GM18909 (cell line): ENCODE measurements around the gene COQ7.

Source experiments
- ATAC-seq: cut with Tn5 transposase; IDR thresholded peaks from one replicate; pipeline ENCODE4 v1.9.1; 2021; ENCODE audit warnings: mild to moderate bottlenecking; ENCODE audit not compliant: unreplicated experiment, poor library complexity

COQ7 gene

DNA sequence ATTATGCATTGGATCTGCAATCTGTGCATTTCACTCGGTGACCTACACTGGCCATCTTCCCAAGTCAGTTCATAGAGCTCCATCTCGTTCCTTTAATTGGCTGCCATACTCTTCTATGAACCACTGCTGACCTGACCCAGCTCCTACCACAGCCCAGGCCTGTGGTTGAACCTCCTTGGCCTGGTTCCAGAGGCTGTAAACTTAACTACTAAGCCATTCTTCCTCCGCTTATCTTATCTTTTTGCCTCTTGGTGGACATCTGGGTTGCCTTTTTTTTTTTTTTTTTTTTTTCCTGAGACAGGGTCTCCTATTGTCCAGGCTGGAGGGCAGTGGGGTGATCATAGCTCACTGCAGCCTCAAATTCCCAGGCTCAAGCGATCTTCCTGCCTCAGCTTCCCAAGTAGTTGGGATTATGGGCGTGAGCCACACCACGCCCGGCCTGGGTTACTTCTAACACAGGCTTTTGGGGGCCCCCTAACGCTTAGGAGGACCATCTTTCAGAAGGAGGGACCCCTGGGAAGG is 18.3 kb downstream of the COQ7 start:
- no peak for ATAC-seq

- ATAC-seq: peak; percentile 75
These were observed 19.1 kb downstream of the COQ7 start for GRCh38 chr16:19086322-19087199.

DNA sequence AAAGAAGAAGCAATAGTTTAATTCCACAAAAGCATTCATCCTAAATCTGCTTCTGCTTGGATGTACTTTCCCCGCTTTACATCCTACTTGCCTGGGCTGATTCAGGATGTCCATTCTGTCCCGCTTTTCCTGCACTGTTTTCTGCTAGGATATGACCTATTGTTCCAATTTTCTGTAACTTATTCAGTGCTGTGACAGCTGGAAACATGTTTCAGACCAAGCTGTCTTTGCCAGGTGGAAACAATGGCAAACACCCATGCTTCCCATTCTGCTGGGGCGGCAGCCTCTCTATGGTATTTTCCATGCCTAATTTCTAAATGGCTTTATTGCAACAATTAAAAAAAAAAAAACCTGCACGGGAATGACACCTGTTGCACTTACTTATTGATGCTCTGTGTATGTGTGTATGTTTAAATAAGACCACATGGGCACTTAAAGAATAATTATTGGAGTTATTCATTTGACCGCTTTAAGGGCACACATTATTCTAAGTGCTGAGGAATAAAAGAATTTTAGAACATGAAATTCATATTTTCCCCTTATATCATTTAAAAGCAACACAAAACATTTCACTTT is 21.0 kb downstream of the COQ7 start:
- no peak for ATAC-seq

- no peak for ATAC-seq
These were observed 22.1 kb downstream of the COQ7 start for GRCh38 chr16:19089410-19089955.

DNA sequence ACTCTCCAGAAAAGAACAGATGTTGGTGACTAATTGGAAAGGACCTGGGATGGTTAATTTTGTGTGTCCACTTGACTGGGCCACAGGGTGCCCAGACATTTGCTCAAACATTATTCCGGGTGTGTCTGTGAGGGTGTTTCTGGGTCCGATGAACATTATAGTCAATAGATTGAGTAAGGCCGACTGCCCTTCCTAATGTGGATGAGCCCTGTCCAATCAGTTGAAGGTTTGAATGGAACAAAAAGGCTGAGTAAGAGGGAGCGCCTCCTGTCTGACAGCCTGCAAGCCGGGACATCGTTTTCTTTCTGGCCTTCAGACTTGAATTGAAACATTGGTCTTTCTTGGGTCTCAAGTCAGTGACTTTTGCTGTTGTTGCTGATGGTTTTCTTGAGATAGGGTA is 23.5 kb downstream of the COQ7 start:
- no peak for ATAC-seq

DNA sequence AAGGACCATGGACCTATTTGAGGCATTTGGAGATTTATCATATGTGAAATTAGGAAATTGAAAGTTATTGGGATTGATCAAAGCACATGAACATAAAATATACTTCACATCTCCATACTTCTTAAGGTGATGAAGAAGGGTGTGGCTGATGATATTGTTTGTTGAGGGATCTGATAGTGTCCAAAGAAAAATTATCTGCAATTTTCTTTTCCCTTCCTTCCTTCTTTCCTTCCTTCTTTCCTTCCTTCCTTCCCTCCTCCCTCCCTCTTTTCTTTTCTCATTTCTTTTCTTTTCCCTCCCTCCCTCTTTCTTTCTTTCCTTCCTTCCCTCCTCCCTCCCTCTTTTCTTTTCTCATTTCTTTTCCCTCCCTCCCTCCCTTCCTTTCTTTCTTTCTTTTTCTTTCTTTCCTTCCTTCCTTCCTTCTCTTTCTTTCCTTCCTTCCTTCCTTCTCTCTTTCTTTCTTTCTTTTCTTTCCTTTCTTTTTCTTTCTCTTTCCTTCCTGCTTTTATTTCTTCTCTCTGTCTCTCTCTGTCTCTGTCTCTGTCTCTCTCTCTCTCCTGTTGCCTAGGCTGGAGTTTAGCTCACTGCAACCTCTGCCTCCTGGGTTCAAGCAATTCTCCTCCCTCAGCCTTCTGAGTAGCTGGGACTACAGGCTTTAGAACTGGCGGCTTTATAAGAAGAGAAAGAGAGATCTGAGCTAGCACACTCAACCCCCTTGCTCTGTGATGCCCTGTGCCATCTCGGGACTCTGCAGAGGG is 25.4 kb downstream of the COQ7 start:
- no peak for ATAC-seq

- no peak for ATAC-seq
These were observed 26.5 kb downstream of the COQ7 start for GRCh38 chr16:19093631-19094541.

DNA sequence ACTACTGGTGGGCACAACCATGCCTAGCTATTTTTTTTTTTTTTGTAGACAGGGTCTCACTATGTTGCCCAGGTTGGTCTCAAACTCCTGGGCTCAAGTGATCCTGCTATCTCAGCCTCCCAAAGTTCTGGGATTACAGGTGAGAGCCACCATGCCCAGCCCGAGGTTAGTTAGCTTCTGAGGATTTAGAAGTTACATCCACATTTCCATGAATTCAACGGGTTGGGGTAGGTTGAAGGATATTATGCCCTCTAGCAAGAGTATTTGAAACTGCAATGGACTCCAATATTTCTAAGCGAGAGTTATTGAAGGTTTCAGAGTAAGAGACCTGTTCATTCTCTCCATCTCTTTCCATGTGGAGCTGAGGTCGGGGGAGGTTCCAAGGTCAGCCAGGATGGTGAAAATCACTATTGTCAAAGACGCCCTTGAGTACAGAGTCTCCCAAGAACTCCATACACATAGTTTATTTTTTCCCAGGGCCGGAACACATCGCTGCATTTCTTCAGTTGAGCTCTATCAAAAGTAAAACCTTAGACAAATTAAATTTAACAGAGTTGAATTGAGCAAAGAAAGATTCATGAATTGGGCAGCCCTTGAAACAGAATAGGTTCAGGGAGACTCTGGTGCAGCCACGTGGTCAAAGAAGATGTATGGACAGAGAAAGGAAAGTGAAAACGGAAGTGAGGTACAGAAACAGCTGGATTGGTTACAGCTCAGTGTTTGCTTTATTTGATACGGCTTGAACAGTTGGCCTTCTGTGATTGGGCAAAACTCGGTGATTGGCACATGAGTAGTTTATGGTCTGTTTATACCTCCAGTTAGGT is 27.3 kb downstream of the COQ7 start:
- ATAC-seq: no peak

DNA sequence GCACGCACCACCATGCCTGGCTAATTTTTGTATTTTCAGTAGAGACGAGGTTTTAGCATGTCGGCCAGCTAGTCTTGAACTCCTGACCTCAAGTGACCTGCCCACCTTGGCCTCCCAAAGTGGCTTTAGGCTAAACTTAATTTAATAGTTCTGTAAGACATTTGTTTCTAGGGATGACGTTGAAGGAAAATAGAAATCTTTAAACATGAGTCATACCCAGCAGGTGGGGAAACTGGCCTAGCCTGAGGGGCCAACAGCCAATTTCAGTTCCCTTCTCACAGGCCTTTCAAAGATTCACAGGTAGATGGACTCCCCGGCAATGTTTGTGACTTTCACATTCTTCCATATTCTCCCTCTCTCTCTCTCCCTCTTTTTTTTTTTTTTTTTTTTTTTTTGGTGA is 28.2 kb downstream of the COQ7 start:
- ATAC-seq: no peak

GRCh38 chr16:19098173-19098572 is 30.8 kb downstream of the COQ7 start:
- no peak for ATAC-seq

DNA sequence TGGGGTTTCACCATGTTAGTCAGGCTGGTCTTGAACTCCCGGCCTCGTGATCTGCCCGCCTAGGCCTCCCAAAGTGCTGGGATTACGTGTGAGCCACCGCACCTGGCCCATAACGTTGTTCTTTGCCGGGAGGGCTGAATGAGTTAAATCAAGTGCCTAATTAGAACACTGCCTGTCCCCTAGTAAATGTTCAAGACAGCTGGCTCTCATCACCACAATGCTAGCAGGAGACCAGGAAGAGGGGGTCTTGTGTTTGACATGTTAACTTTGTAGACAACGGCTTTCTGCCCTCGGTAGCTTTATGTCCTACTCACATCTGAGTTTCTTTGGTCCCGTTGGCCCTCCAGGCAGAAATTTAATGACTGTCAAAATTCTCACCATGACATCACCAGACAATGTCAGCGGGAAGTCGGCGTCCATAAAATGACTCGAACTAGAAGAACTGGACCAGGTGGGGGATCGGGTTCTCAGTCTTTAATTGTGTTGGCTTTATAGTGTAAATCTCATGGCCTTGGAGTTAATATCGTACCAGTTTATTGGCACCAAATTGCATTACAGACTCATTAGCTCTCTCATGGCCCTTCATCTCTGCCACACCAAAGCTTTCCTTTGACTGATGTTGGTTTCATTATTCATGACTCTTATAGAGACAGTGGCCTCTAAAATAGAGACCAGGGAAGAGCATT is 34.9 kb downstream of the COQ7 start:
- no peak for ATAC-seq

DNA sequence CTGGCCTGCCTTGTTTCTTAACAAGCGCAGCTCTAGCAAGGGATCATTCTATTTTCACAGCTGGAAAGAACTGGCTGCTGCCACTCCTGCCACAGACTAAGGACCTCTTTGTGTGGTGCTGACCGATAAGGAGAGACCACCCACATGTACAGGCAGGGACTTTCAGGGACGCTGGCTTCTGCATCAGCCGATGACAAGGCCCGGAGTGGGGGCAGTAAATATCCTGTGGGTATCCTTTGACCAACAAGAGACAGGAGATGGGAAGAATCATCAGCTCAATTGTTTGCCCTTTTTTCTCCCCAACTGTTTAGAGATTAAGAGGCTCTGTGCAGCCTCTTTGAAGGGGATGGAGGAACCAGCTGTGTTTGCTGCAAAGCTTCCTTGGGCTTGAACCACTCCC is 37.2 kb downstream of the COQ7 start:
- no peak for ATAC-seq

DNA sequence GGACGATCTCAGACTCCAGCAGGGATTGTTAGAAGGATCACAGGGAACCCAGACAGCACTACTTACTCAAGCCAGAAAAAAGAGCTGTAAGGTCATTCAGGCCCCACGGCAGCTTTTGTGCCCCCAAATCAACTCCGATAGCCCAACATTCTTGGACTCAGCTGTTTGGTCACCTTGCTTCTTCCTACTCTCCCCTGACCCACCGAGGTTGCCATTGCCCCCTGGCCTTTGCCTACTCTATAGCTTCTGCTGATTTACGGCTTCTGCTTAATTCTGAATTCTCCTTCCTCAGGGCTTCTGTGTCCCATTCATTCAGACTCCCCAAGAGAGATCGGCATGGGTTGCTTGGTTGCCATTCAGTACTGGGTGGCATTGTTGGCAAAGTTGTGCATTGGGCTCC is 37.7 kb downstream of the COQ7 start:
- ATAC-seq: no peak

- no peak for ATAC-seq
These were observed 38.6 kb downstream of the COQ7 start for GRCh38 chr16:19105891-19106624.

DNA sequence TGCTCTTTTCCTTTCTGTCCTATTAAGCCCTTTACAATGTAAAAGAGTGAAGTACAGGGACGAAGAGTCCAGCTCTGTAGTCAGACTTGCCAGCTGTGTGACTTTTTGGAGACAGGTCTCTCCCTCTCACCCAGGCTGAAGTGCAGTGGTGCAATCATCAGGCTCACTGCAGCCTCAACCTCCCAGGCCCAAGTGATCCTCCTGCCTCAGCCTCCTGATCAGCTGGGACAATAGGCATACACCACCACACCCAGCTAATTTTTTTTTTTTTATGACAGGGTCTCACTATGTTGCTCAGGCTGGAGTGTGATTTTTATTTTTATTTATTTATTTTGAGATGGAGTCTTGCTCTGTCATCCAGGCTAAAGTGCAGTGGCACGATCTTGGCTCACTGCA is 39.2 kb downstream of the COQ7 start:
- no peak for ATAC-seq

DNA sequence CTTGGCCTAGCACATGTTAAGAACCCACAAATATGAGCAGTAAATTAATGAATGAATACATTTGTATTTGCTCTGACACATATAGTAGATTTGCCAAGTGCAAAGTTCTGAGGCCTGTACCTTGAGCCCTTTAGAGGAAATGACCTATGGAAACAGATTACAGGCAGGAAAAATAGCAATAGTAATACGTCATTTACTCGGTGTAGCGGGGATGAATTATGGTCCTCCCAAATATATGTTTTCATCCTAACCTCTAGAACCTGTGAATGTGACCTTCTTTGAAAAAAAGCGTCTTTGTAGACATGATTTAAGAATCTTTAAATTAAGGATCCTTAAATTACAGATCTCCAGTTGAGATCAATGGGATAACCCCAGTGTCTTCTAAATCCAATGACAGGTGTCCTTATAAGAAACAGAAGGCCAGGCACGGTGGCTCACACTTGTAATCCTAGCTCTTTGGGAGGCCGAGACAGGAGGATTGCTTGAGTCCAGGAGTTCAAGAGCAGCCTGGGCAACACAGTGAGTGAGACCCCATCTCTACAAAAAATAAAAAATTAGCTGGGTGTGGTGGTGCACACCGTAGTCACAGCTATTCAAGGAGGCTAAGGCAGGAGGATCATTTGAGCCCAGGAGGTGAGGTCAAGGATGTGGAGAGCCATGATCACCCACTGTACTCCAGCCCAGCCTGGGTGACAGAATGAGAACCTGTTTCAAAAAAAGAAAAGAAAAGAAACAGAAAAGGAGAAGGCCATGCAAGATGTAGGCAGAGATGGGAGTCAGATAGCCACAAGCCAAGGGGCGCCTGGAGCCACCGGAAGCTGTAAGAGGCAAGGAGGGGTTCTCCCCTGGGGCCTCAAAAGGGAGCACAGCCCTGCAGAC is 41.2 kb downstream of the COQ7 start:
- no peak for ATAC-seq

DNA sequence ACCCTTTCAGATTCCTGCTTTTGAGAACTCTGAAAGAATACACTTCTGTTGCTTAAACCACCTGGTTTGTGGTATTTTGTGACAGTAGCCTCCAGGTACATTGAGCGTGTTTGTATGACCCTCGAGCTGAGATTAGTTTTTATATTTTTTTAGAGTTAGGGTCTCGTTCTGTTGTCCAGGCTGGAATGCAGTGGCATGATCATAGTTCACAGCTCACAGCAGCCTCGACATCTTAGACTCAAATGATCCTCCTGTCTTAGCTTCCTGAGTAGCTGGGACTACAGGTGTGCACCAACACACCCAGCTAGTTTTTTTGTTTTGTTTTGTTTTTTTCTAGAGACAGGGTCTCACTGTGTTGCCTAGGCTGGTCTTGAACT is 41.9 kb downstream of the COQ7 start:
- no peak for ATAC-seq
